SU-DHL-6 (cell line): Measurements from ENCODE around the gene CCRL2.

Source experiments
- H2AFZ ChIP-seq: fragments of 200-600 bp; sonication (generic); 2 replicates; pipeline ENCODE4 v1.6.1; 2014; ENCODE audit warnings: low read depth, mild to moderate bottlenecking, moderate library complexity, mixed read lengths, antibody characterized with exemption, low read length; ENCODE audit not compliant: severe bottlenecking
- H3F3A ChIP-seq: fragments of 200-600 bp; shearing (Covaris generic); 2 replicates; pipeline ENCODE4 v1.6.0; 2016; ENCODE audit warnings: antibody characterized with exemption, mild to moderate bottlenecking; ENCODE audit not compliant: insufficient read depth
- H3K27ac ChIP-seq: fragments of 200-600 bp; sonication (generic); 2 replicates; pipeline ENCODE4 v1.5.1; 2016; ENCODE audit warnings: low read depth, mild to moderate bottlenecking, low read length, moderate library complexity, mixed read lengths
- H3K27me3 ChIP-seq: fragments of 200-600 bp; sonication (generic), shearing (Covaris generic); 2 replicates; pipeline ENCODE4 v1.6.0; 2014; ENCODE audit warnings: mild to moderate bottlenecking, low read length
- H3K36me3 ChIP-seq: fragments of 200-600 bp; sonication (generic); 2 replicates; pipeline ENCODE4 v1.6.1; 2014; ENCODE audit warnings: mild to moderate bottlenecking, low read length, mixed read lengths
- H3K4me2 ChIP-seq: fragments of 300-600, 200-600 bp; shearing (Covaris generic), sonication (generic); 2 replicates; pipeline ENCODE4 v1.6.0; 2014; ENCODE audit warnings: low read length, low read depth, mild to moderate bottlenecking; ENCODE audit not compliant: poor library complexity, severe bottlenecking
- H3K4me3 ChIP-seq: fragments of 200-600 bp; sonication (generic); 2 replicates; pipeline ENCODE4 v1.5.1; 2014; ENCODE audit warnings: antibody characterized with exemption, low read length, mild to moderate bottlenecking, mixed read lengths; ENCODE audit not compliant: insufficient read depth, poor library complexity, severe bottlenecking
- H3K79me2 ChIP-seq: fragments of 200-600 bp; sonication (generic); 2 replicates; pipeline ENCODE4 v1.6.1; 2014; ENCODE audit warnings: mild to moderate bottlenecking, low read length, moderate library complexity; ENCODE audit not compliant: insufficient read depth
- H3K9ac ChIP-seq: fragments of 200-600 bp; sonication (generic); 2 replicates; pipeline ENCODE4 v1.7.0; 2014; ENCODE audit warnings: mild to moderate bottlenecking, low read length
- H3K9me2 ChIP-seq: fragments of 200-600 bp; sonication (generic); replicated peaks from 2 replicates; pipeline ENCODE4 v1.6.1; 2014; ENCODE audit warnings: low read length; ENCODE audit not compliant: insufficient read depth
- H3K9me3 ChIP-seq: fragments of 200-600 bp; sonication (generic); 2 replicates; pipeline ENCODE4 v1.6.1; 2014; ENCODE audit warnings: low read length, mixed read lengths; ENCODE audit not compliant: insufficient read depth
- H4K20me1 ChIP-seq: fragments of 200-600 bp; sonication (generic); 2 replicates; pipeline ENCODE4 v1.6.1; 2014; ENCODE audit warnings: low read depth, mild to moderate bottlenecking, antibody characterized with exemption, low read length, moderate library complexity, mixed read lengths
- EZH2phosphoT487 ChIP-seq: fragments of 200-600 bp; sonication (generic), shearing (Covaris generic); conservative IDR thresholded peaks from 2 replicates; pipeline ENCODE4 v1.6.1; 2018; ENCODE audit warnings: mild to moderate bottlenecking, antibody characterized with exemption, low read length, moderate library complexity, mixed read lengths
- TF ChIP-seq, protein P1 (sequence below): fragments of 200-600 bp; sonication (generic); IDR thresholded peaks from one replicate; pipeline ENCODE4 v1.5.1; 2017; ENCODE audit warnings: antibody characterized with exemption, mild to moderate bottlenecking, low read length, moderate library complexity; ENCODE audit not compliant: insufficient read depth, poor library complexity, severe bottlenecking

Gene CCRL2

DNA sequence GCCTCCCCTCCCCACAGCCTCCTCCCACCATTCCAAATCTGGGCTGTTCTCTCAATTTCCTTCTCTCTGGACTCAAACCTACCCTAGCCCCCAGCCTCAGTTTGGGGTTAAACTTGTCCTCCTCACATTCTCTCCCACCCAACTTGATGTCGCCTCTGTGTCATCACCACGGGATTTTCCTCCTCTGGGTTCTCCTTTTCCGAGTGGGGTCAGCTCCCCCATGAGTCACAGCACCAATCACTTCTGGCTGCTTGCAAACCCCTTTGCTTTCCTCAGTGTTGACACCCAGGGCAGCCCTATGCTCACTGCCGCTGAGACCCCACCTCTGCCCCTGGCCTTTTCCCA, 644 bp upstream of the CCRL2 start:
- H3K27ac ChIP-seq = no peak overlapping the region
- H3F3A ChIP-seq = no peaks in the 10 kb centered on the region
- TF ChIP-seq, protein P1, sequence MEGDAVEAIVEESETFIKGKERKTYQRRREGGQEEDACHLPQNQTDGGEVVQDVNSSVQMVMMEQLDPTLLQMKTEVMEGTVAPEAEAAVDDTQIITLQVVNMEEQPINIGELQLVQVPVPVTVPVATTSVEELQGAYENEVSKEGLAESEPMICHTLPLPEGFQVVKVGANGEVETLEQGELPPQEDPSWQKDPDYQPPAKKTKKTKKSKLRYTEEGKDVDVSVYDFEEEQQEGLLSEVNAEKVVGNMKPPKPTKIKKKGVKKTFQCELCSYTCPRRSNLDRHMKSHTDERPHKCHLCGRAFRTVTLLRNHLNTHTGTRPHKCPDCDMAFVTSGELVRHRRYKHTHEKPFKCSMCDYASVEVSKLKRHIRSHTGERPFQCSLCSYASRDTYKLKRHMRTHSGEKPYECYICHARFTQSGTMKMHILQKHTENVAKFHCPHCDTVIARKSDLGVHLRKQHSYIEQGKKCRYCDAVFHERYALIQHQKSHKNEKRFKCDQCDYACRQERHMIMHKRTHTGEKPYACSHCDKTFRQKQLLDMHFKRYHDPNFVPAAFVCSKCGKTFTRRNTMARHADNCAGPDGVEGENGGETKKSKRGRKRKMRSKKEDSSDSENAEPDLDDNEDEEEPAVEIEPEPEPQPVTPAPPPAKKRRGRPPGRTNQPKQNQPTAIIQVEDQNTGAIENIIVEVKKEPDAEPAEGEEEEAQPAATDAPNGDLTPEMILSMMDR = no peak
- TF ChIP-seq EZH2phosphoT487 = no peak
- H3K36me3 ChIP-seq = no peaks in the 10 kb centered on the region
- no peak overlapping the region for H3K4me2 ChIP-seq
- no peaks in the 10 kb centered on the region for H3K79me2 ChIP-seq
- H3K4me3 ChIP-seq = no peak overlapping the region
- no peak overlapping the region for H3K9ac ChIP-seq
- no peaks in the 10 kb centered on the region for H4K20me1 ChIP-seq
- H3K9me2 ChIP-seq = no peaks in the 10 kb centered on the region
- H3K27me3 ChIP-seq = no peaks in the 10 kb centered on the region
- no peaks in the 10 kb centered on the region for H3K9me3 ChIP-seq
- no peak overlapping the region for H2AFZ ChIP-seq

DNA sequence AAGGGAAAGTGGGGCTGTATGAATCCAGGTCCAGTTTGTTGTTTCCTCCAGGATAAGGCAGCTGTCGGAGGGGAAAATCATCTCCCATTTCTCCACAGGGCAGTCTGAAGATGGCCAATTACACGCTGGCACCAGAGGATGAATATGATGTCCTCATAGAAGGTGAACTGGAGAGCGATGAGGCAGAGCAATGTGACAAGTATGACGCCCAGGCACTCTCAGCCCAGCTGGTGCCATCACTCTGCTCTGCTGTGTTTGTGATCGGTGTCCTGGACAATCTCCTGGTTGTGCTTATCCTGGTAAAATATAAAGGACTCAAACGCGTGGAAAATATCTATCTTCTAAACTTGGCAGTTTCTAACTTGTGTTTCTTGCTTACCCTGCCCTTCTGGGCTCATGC, 911 bp downstream of the CCRL2 start:
- Histone ChIP-seq H3K27me3 (no peaks in the 10 kb centered on the region), H3K36me3 (no peaks in the 10 kb centered on the region), H3K9ac (no peak overlapping the region), H3K4me2 (no peak overlapping the region), H3F3A (no peaks in the 10 kb centered on the region), H3K9me2 (no peaks in the 10 kb centered on the region), H4K20me1 (no peaks in the 10 kb centered on the region), H2AFZ (no peak overlapping the region), H3K79me2 (no peaks in the 10 kb centered on the region), H3K27ac (no peak overlapping the region), H3K9me3 (no peaks in the 10 kb centered on the region), H3K4me3 (no peak overlapping the region)
- TF ChIP-seq, protein P1 = no peak
- no peak for TF ChIP-seq EZH2phosphoT487

DNA sequence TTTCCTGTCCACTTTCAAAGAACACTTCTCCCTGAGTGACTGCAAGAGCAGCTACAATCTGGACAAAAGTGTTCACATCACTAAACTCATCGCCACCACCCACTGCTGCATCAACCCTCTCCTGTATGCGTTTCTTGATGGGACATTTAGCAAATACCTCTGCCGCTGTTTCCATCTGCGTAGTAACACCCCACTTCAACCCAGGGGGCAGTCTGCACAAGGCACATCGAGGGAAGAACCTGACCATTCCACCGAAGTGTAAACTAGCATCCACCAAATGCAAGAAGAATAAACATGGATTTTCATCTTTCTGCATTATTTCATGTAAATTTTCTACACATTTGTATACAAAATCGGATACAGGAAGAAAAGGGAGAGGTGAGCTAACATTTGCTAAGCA, 1.8 kb downstream of the CCRL2 start:
- no peak overlapping the region for H3K4me3 ChIP-seq
- no peak overlapping the region for H2AFZ ChIP-seq
- H3K4me2 ChIP-seq = no peak overlapping the region
- TF ChIP-seq, protein P1 = no peak
- no peak for TF ChIP-seq EZH2phosphoT487
- no peak overlapping the region for H3K27ac ChIP-seq
- H3K36me3 ChIP-seq = no peaks in the 10 kb centered on the region
- no peaks in the 10 kb centered on the region for H3K79me2 ChIP-seq
- no peaks in the 10 kb centered on the region for H3K9me2 ChIP-seq
- H4K20me1 ChIP-seq = no peaks in the 10 kb centered on the region
- no peaks in the 10 kb centered on the region for H3F3A ChIP-seq
- H3K9me3 ChIP-seq = no peaks in the 10 kb centered on the region
- no peaks in the 10 kb centered on the region for H3K27me3 ChIP-seq
- H3K9ac ChIP-seq = no peak overlapping the region
